ENCODE results near the gene TACC2.
A peak's percentile ranks its signal among the peaks of the same experiment; 100 is the strongest.

The TACC2 gene

DNA sequence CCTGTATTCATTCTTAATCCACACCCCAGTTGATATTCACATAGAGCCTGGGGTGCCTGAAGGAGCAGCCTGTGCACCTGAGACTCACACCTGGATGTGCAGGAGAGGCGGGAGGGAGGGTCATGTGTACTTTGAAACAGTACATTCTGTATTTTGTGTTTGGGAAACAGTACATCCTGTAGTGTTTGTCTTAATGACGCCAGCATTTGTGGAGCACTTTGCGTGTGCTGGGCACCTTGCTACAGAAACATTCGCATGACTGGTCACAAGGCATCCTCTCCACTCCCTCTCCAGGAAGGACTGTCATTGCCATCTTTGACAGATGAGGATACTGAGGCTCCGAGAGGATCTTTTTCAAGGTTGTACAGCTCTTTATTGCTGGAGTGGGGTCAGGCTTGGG lies 132.1 kb downstream of the TACC2 start:
- DNase-seq (ENCODE audit: low spot score), result no peak

- DNase-seq (ENCODE audit: low spot score), result no peak
Observed at GRCh38 chr10:122122493-122122892, 133.5 kb downstream of the TACC2 start.

DNA sequence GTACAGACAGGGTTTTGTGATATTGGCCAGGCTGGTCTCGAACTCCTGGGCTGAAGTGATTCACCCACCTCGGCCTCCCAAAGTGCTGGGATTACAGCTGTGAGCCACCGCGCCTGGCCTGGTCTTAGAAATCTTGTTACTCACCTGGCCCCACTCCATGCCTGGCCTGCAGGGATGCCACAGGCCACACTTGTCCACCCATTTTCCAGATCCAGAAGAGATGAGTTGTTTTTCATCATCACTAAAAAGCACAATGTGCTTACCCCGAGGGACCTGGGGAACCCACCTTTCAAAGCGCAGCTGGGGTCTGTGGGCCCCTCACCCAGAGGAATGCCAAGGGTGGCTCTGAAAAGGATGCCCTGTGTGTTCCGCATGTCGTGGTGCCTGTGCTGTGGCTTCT lies 134.2 kb downstream of the TACC2 start:
- no peak for DNase-seq (ENCODE audit: low spot score)

GRCh38 chr10:122124342-122124741 lies 135.4 kb downstream of the TACC2 start:
- no peak for DNase-seq (ENCODE audit: low spot score)

DNA sequence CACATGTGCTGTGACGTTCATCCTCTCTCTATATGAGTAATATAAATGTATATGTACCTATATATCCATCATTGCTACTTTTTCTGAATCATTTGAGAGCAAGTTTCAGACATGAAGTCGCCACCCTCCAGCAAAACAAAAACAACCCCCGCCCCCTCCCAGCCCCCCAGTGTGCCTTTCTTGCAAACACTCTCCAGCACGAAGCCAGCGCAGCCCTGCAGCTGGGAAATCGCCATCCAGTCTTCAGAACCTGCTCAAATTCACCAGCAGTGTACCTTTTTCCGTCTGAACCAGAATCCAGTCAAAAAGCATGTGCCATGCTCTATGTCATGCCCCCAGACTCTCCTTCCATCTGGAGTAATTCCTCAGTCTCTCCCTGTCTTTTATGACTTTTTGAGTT lies 135.8 kb downstream of the TACC2 start:
- DNase-seq (ENCODE audit: low spot score), result no peak

GRCh38 chr10:122126763-122127659 lies 138.0 kb downstream of the TACC2 start:
- no peak for DNase-seq (ENCODE audit: low spot score)

DNA sequence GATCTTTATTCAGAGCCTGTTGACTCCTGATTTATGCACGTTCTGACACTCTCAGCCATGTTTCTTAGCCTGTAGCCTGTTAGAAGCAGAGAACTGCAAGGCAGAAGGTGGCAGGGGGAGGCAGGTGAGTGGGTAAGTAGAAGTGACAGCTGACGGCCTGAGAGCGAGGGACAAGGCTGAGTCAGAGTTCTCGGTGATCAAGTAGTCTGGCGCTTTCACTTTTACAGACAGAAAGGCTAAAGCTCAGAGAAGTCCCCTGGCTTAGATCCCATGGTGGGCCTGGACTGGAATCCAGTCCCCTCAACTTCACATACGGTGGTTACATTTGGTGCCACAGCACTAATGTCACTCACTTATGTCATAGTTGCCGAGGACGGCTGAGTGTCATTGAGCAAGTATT lies 139.0 kb downstream of the TACC2 start:
- DNase-seq (ENCODE audit: low spot score), result no peak

DNA sequence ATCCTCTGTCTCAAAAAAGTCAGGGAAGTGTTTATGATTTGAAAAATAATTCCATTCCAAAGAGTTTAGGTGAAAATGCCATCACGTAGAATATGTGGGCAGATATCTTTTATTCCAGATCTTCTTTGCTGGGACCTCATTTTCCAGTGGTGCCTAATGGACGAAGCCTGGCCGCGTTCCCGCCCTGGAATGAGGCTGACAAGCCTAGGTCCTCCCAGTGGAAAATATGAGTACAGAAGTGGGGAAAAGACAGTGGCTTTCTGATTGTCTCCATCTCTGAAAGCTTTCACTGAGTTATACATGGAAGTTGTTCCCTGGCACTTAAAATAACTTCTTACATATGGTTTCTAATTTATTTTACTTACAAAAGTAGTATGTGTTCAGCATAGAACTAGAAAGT lies 139.4 kb downstream of the TACC2 start:
- no peak for DNase-seq (ENCODE audit: low spot score)

- DNase-seq (ENCODE audit: low spot score), result no peak
Observed at GRCh38 chr10:122130474-122131110, 141.6 kb downstream of the TACC2 start.

DNA sequence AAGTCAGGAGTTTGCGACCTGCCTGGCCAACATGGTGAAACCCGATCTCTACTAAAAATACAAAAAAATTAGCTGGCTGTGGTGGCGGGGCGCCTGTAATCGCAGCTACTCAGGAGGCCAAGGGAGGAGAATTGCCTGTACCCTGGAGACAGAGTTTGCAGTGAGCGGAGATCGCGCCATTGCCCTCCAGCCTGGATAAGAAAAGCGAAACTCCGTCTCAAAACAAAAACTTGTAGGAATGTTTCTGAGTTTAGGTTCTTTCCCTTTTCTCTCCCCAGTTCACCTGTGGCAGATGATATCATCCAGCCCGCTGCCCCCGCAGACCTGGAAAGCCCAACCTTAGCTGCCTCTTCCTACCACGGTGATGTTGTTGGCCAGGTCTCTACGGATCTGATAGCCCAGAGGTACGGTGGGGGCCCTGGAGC lies 143.4 kb downstream of the TACC2 start:
- no peak for DNase-seq (ENCODE audit: low spot score)

- DNase-seq (ENCODE audit: low spot score), result no peak
Observed at GRCh38 chr10:122132882-122133565, 144.1 kb downstream of the TACC2 start.

DNA sequence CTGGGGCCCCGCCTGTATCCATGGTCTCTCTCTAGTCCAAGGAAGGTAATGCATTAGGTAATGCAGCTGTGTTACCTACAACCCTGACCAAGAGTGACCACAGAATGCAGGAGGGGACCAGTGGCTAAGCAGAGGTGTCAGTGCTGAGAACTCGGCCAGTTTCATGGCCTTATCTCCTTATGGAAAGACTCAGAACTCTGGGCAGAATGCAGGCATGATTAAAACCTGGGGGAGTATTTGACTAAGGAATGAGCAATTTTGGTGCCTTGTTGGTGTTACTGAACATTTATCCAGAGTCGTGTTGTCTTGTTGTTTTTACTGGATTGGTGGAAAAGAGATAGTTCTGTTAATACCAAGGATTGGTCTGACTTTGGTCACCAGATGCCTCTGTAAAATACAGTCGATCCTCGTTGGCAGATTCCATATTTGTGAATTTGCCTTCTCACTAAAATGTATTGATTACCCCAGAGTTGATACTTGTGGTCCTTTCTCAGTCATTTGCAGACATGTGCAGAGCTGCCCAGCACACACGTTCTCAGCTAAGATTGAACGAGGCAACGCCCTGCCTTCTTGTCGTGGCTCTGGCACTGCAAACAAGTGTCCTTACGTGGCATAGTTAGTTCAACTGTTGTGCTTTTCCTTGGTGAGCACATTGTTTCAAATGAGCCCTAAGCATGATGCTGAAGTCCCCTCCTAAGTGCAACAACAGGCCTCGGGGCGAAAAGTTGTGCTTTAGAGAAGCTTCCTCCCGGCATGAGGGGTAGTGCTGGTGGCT lies 146.5 kb downstream of the TACC2 start:
- DNase-seq (ENCODE audit: low spot score), result no peak

DNA sequence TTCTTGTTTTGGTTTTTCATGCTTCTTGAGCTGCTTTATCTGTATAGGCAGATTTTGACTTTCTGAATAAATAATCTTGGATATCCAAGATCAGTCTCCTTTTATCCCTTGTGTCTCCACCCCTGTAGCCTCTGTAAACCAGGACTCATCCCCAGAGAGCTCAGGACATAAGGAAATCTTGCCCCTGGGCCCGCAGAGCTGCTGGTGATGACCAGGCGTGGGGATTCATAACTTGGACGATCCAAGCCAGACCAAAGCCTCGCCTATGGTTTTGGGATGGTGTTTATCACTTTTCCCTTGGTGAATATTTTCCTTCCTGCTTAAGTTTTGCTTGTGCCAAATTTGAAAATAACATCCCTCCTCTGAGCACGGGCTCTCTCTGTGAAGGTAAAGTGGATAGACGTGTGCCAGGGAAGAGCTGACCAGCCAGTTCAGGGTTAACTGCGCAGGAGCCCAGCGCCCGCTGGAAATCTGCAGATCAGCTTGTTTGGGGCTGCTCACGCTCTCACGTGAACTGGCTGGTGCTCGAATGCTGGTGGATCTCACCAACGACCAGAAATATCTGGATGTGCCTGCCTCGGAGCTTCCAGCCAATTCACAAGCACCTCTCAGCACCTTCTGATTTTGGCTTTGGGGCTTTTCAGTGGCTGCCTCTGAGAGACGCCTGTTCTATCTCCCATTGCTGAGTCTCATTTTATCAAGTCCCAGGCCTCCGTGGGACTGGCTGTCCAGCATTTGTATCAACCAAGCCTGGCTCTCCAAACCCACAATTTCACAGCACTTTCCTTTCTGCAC lies 150.1 kb downstream of the TACC2 start:
- DNase-seq (ENCODE audit: low spot score), result no peak

- DNase-seq (ENCODE audit: low spot score), result no peak
Observed at GRCh38 chr10:122139627-122140170, 150.7 kb downstream of the TACC2 start.

DNA sequence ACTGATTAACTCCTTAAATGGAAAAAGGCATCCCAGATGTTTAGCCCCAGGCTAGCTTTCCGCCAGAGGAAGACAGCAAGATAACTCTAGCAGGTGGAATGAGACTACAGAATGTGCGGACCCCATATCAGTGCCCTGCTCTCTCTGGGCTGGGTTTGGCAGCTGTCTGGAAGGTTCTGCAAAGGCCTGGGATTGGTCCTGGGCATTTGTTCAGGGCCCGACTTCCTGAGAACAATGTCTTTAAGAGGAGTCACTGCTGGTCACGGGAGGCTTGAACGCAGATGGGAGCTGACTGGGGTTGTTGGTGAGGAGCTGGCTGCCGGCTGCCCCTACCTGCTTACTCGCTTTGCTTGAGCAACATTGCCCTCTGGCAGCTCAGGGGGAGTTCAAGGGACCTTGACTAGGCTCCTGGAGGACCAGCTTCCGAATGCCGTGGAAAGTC lies 151.5 kb downstream of the TACC2 start:
- no peak for DNase-seq (ENCODE audit: low spot score)

DNA sequence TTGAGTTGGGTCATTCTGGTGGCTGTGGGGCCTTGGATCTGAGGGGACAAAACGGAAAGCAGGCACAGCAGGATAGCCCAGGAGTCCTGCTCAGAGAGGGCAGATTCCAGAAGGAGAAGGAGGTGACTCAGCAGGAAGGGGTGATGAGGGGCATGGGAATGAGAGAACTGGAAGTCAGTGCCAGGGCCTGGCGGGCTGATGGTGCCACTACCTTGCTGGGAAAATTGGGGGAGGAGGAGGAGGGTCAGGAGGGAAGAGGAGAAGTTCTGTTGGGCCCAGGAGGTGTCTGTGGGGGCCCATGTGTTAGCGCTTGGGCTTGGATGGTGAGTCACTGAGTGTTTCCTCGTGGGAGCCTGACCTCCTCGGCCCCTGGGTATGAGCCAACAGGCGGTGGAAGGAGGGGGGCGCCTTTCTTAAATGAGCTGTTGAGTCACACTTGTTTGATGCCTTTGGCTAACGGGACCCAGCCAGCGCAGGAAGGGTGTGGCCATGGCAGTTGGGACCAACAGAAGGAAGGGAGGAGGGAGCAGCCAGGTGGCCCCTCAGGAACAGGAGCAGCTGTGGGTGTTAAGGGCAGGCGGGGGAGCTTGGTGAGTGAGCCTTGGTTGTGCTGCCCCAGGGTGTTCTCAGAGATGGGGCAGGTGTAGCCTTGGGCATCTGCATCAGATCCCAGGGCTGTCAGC lies 152.1 kb downstream of the TACC2 start:
- no peak for DNase-seq (ENCODE audit: low spot score)

DNA sequence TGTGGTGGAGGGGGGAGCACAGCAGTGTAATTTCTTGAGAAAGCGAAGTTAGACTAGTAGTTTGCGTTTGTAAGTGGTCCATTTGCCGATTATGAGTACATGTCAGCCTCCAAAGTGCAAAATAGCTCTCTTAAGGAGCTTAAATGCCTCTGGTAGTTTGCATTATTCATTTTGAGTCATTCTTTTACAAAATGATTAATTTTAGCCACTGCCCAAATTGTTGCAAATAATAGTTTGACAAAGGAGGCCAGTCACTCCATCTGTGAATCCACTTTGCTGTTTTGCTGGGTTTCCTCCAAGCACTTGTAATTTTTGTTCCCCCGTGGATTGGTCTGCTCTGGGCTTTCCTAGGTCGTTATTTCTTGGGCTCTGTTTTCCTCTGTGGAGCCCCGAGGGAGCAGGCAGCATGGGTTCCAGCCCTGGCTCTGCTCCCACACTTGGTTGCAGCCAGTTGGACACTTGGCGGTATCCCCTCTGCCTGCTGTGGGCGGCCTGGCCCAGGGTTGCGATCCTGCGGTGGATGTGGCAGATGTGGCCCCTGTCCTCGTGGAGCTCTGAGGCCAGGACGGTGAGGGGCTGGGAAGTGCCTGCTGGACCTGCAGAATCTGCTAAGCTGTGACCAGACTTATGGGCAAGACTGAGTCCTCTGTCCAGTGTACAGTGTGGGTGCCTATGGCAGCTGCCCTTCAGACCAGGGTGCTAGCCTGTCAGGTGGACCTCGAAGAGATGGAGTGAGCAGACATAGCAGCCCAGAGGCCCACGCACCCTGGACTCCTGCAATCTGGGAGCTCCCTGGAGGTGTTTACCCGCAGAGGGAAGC lies 153.1 kb downstream of the TACC2 start:
- DNase-seq (ENCODE audit: low spot score), result no peak

DNA sequence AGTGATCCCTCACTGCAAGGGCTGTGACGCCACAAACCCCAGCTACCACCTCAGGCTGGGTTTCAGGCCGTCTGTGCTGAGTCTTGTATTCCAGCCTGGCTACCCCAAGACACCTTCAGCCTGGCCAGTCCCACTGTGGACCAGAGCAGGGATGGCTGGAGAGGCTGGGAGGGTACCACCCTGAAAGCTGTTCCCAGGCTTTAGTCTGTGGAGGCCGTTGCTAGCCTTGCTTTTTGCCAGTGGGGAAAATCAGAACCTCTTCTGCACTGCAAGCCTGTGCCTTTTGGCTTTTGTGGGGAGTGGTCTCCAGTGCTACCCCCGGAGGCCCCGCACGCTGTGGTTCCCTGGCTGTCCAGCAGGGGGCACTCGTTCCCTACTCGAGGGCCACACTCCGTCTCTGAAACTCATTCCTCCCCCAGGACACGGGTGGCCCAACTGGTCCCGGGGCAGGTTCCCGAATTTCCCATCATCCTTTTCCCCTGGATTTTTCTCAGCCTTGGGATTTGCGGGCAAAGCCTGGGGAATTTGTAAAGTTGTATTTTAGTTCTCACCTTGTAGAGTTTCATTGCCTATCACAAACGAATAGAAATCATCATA lies 153.8 kb downstream of the TACC2 start:
- DNase-seq (ENCODE audit: low spot score), result peak; percentile 87

DNA sequence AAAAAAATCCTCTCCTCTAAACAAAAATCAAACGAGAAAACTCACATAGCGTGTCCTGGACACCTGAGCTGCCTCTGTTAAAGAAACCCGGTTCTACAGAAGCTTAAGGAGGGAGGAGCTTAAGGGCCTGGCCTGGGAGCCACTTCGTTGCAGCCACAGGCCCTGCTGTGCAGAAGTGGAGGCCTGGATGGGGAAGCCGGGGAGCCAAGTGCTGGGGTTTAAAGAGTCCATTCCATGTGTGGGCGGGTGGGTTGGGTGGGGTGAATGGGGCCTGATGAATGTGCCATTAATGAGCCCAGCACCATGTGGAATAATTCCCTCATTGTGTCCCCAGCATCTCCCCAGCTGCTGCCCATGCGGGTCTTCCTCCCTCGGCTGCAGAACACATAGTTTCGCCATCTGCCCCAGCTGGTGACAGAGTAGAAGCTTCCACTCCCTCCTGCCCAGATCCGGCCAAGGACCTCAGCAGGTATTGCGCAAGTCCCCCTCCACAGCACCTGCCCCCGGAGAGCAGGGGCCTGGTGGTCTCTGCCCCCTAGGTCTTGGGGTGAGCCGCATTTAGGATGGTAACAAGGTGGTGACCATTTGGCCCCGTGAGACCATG lies 154.4 kb downstream of the TACC2 start:
- no peak for DNase-seq (ENCODE audit: low spot score)

Data from ecto neural progenitor cell (in vitro differentiated cells).